ENCODE data around the gene CELA2A.
"Not testable (repeated sequence)": the region's sequence is repeated elsewhere in the genome, so short reads cannot be mapped to it uniquely, and the experiment has no call there.

- not testable (repeated sequence) for TF ChIP-seq CTCF (conservative IDR thresholded peaks at IDR 0.05 in 1 of 2, IDR thresholded peaks at IDR 0.05 in 1 of 2; ENCODE audit: low read depth in 1 of 2, low read length in 2 of 2); EZH2 (IDR thresholded peaks at IDR 0.05; ENCODE audit: low read length, missing control alignments)
Measured at GRCh38 chr1:15491010-15491409, 34.5 kb downstream of the CELA2A start.
